ENCODE data around the gene P4HB. TPM values are rescaled to one million over a fixed set of nuclear protein-coding genes. Genes with fewer than 3 reads are reported as not detected.

P4HB gene
- total RNA-seq, 1 donor from 2014 or later: 66.0 TPM

- DNase-seq (ENCODE audit: low spot score in 2 of 2) (no peak), FAIRE-seq (no peak)
These were observed 38.5 kb upstream of the P4HB start for GRCh38 chr17:81898885-81899284.

GRCh38 chr17:81898029-81898866 lies 37.9 kb upstream of the P4HB start:
- DNase-seq (ENCODE audit: low spot score in 2 of 2): no peak
- no peak for FAIRE-seq

- FAIRE-seq (no peak), DNase-seq (ENCODE audit: low spot score in 2 of 2) (no peak)
These were observed 35.1 kb upstream of the P4HB start for GRCh38 chr17:81895400-81895799.

GRCh38 chr17:81891303-81891552 lies 30.9 kb upstream of the P4HB start:
- DNase-seq (ENCODE audit: low spot score in 2 of 2) (no peak), FAIRE-seq (no peak)

DNA sequence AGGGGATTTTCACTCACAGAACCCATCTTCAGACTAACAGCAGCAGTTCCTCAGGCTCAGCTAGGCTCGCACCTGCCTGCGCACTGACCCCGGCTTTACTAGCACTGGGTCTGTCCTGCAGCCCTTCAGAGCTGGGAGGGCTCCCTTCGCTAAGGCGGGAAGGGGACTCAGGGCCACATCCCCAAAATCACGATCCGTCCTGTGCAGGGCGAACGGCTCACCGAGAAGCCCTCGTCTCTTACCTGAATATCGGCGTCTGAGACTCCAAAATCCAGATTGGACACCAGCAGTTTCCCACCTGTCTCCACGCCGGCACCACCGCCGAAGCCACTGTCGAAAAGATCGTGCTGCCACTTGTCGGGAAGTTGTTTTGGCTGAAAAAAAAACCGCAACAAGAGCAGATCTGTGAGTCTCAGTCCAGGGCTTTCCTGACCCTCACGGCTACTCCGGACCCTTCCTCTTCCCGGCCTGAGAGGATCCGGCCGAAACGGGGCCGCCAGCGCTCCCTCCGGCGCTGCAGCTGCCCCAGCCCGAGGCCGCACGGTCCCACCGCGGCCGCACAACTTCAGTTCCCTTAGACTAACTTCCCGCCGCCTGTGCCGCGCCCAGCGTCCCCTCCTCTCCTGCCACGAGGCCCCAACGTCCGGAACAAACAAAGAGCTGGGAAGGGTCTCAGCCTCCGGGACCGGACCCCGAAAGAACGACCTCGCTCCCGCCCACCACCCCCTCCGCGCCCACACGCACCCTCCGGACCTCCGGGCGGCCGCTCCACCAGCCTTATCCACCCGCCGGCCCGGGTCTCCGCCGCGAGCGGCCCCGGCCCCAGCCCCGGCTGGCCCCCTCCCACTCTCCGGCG lies 30.3 kb upstream of the P4HB start:
- FAIRE-seq: no peak
- no peak for DNase-seq (ENCODE audit: low spot score in 2 of 2)

- FAIRE-seq: no peak
- no peak for DNase-seq (ENCODE audit: low spot score in 2 of 2)
These were observed 29.3 kb upstream of the P4HB start for GRCh38 chr17:81889602-81890001.

- no peak for DNase-seq (ENCODE audit: low spot score in 2 of 2)
- FAIRE-seq: no peak
These were observed 28.8 kb upstream of the P4HB start for GRCh38 chr17:81888988-81889595.

GRCh38 chr17:81888105-81888987 lies 28.0 kb upstream of the P4HB start:
- DNase-seq (ENCODE audit: low spot score in 2 of 2): no peak
- no peak for FAIRE-seq

- FAIRE-seq (no peak), DNase-seq (ENCODE audit: low spot score in 2 of 2) (no peak)
These were observed 25.7 kb upstream of the P4HB start for GRCh38 chr17:81885869-81886548.

DNA sequence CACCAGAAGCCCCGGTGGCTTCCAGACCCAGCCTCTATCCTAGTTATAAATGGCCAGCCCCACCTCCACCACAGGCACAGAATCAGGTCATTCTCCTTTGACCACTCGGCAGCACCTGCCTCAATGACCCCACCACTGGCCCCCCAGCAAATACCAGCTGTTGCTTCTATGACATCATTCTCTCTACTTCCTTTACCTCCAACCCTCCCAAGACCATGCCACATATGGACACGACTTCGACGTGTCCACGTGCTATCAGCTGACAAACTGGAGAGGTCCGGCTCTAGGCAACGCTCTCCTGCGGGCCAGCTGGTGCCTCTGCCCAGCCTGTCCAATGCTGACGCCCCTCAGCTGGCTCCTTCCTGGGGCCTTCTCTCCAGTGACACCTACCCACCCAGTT lies 25.1 kb upstream of the P4HB start:
- FAIRE-seq: no peak

GRCh38 chr17:81884968-81885367 lies 24.6 kb upstream of the P4HB start:
- DNase-seq (ENCODE audit: low spot score in 2 of 2) (no peak), FAIRE-seq (no peak)

More for the DNA sequence above, 25.1 kb upstream of the P4HB start:
- no peak for DNase-seq (ENCODE audit: low spot score in 2 of 2)

DNA sequence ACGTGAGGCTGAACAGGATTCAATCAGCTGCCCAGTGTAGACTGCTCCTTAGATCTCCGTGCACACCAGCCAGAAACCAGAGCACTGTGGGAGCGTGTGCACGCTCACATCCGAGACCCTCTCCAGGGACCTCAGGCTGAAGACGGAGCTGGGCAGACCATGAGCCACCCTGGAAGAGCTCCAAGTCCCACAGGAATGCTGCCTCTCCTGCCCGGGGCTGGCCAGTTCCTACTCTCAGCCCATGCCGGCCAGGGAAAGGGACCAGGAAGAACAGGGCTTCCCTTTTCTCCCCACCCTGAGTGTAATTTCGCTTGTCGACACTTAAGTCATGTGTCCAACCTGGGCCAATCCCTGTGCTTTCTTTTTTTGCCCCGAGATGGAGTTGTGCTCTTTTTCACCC lies 24.2 kb upstream of the P4HB start:
- no peak for DNase-seq (ENCODE audit: low spot score in 2 of 2)
- FAIRE-seq: no peak

- DNase-seq (ENCODE audit: low spot score in 2 of 2) (no peak), FAIRE-seq (no peak)
These were observed 18.8 kb upstream of the P4HB start for GRCh38 chr17:81879121-81879520.

DNA sequence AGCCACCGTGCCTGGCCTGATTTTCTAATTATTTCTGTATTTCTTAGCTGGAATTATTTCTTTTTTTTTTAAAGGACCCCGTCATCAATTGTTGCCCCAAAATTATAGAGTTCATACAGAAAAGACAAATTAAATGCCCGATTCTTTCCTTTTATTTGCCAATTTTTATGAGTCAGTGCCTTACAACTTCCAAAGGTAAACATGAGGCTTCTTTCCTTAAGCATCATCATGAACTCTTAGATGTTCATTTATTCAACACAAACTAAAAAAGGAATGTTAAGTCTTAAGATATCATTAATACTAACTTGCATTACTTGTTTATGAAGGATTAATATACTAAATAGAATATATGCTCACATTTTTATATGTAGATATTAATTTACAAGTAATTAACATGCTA lies 18.0 kb upstream of the P4HB start:
- FAIRE-seq (no peak), DNase-seq (ENCODE audit: low spot score in 2 of 2) (no peak)

GRCh38 chr17:81877569-81877968 lies 17.2 kb upstream of the P4HB start:
- no peak for FAIRE-seq
- DNase-seq (ENCODE audit: low spot score in 2 of 2): no peak

DNA sequence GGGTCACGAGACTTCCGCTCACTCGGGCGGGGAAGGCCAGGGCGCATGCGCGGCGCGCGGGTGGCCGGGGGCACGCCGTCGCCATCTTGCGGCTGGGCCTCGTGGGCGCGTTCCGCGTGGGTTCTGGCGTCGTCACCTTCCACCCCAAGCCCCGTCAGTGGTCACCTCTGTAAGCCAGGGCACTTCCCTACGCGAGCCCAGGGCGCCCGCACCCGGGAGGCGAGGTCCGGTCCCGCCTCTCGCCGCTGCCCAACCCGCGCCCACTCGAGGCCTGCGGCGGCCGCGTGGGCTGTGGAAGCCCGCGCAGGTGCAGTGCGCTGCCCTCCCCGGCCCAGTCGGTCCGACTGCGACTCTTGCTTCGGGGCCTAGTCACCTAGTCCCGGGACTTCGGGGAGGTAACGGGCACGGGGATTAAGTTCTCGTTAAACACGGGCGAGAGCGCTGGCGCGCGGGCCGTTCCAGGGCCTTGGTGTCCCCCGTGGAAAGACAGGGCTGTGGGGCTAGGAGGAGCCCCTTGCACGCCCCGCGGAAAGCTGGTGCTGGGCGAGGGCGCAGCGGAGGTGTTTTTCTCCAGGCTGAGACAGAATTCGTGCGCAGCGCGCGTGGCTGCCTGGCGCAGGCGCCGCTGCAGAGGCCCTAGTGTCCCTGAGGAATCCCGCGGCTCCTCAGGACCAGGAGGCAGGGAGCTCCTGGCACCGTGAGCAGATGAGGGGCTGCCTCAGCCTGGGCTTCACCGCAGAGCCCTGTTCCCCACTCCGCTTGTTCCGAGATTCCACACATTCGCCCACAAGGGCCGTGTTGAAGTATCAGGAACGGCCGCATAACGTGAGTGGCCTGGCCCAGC lies 11.3 kb upstream of the P4HB start:
- FAIRE-seq: no peak

GRCh38 chr17:81870981-81871386 lies 10.6 kb upstream of the P4HB start, which contains the start of gene ARHGDIA:
TSS of gene ARHGDIA (minus strand) at chr17:81871337. CDS start at chr17:81869930, 1,407 bp downstream.
- DNase-seq (ENCODE audit: low spot score in 2 of 2): no peak
- FAIRE-seq: no peak

More for the DNA sequence above, 11.3 kb upstream of the P4HB start:
- DNase-seq (ENCODE audit: low spot score in 2 of 2): peak; percentile 99

DNA sequence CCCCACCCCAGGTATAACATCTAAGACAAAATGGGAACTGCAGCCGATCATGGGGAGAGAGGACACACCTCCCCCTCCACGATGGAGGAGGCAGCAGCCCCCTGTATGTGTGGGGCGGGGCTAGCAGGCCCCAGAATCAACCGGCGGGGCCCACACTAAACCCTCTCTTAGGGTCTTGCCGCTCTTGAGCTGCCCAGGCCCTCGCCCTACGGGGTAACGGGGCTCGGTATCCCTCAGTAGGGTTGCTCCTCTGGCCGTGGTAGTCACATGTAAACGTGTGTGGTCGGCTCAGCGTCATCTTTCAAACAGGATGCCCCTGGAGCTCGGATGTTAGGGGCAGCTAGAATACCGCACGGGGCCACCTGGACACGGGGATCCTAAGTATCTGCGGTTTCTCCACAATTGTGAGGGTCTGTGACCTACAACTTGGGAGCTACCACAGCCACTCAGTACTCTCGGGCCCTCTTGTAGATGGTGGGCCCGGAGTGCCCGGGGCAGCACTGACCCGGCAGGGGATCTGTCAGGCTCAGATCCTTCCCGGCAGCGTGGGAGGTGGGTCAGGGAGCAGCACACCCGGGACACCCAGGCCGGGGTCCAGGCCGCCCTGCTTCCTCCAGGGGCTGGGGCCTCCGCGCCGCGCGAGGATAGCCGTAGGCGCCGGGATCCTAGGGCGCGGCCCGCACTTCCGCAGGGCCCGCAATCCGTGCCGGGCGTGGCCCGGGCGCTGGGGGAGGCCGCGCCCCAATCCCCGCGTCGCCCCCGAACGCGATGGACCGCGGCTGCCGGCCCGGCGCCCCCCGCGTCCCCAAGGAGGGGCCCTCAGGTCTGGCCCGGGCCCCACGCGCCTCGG lies 10.0 kb upstream of the P4HB start:
- DNase-seq (ENCODE audit: low spot score in 2 of 2) (no peak), FAIRE-seq (no peak)

Data from frontal cortex (tissue), 4 donors.